Dendritic cell treated with granulocyte-macrophage colony-stimulating factor and Interleukin-4, amounts not matched to agents 40 ng/mL and 50 ng/mL, for 4 days (primary cell): Measurements from ENCODE around the gene PEG3.

Source experiments
- H3K27ac Mint-ChIP-seq: one replicate; pipeline ENCODE4 v1.8.0; 2022; ENCODE audit warnings: mild to moderate bottlenecking, mixed read lengths
- H3K27me3 Mint-ChIP-seq: one replicate; pipeline ENCODE4 v1.8.0; 2022; ENCODE audit warnings: mild to moderate bottlenecking, mixed read lengths
- H3K36me3 Mint-ChIP-seq: one replicate; pipeline ENCODE4 v1.8.0; 2022; ENCODE audit warnings: low read depth, mixed read lengths
- H3K4me1 Mint-ChIP-seq: one replicate; pipeline ENCODE4 v1.8.0; 2022; ENCODE audit warnings: low read depth, mixed read lengths
- H3K4me3 Mint-ChIP-seq: one replicate; pipeline ENCODE4 v1.8.0; 2022; ENCODE audit warnings: mild to moderate bottlenecking, moderate library complexity, mixed read lengths
- H3K9me3 Mint-ChIP-seq: one replicate; pipeline ENCODE4 v1.8.0; 2022; ENCODE audit warnings: mixed read lengths
- intact Hi-C: fragments of 100-400 bp; cut with micrococcal nuclease; formaldehyde crosslinking; loops from one replicate; pipeline ENCODE4 v1.15.0; 2022

PEG3 gene

DNA sequence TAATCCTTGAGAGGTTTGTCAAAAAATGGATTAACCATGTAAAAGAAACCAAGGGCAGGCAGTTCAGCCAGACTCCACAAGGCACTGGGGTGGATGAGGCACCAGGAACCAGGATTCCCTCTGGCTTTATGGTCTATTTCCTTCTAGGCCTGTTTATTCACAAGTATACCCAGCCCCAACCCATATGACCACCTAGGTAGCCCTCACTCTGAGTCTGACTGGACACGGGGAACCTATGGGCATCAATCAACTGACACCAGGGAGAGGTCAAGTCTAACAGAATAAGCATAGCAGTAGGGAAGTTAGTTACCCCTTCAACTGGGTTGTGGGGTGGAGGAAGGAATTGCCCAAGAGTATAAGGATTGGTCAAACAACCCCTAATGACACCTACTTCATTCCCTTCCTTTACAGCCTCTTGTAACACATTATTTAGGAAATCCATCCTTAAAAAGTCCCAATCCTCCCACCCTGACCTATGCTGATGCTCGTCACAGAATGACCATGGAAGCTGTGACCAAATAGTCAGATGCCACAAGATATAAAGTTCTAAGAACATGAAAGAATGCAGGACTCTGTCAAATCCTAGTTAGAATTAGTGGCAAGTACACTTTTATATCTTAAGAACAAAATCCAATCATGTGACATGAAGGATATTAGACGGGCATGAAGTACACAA, 31.7 kb downstream of the PEG3 start:
- Mint-ChIP-seq H3K27me3 (no peaks in the 10 kb centered on the region), H3K27ac (no peak overlapping the region), H3K4me1 (no peaks in the 10 kb centered on the region), H3K4me3 (no peak overlapping the region), H3K36me3 (no peaks in the 10 kb centered on the region), H3K9me3 (peaks cover 83% of the 10 kb centered on the region)
- intact Hi-C loops, result no loop called here

DNA sequence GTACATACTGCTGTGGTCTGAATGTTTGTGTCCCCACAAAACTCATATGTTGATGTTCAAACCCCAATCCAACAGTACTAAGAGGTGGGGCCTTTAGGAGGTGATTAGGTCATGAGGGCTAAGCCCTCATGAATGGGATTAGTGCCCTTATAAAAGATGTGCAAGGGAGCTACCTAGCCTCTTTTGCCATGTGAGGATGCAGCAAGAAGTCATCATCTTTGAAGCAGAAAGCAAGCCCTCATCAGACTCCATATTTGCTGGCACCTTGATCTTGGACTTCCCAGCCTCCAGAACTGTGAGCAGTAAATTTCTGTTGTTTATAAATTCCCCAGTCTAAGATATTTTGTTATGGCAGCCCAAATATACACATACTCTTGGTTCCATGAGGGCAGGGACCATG, 33.9 kb downstream of the PEG3 start:
- Mint-ChIP-seq H3K27me3 (no peaks in the 10 kb centered on the region), H3K9me3 (peaks cover 85% of the 10 kb centered on the region), H3K27ac (no peak overlapping the region), H3K36me3 (no peaks in the 10 kb centered on the region), H3K4me3 (no peak overlapping the region), H3K4me1 (no peaks in the 10 kb centered on the region)
- intact Hi-C loops, result no loop called here
